HepG2 (cell line): ENCODE results near the gene ARHGAP21. TPM values are rescaled to one million over a fixed set of nuclear protein-coding genes. Genes with fewer than 3 reads are reported as not detected.
A peak's percentile ranks its signal among the peaks of the same experiment; 100 is the strongest.

Experiments used
- HNF4A ChIP-seq: sonication (generic); formaldehyde crosslinking; IDR thresholded peaks from 2 replicates; pipeline ENCODE4 v1.4.0; 2020; ENCODE audit warnings: missing genetic modification reagents
- KAT2B ChIP-seq: fragments of 150-350 bp; IDR thresholded peaks from 2 replicates; pipeline ENCODE4 v1.6.1; 2014; ENCODE audit warnings: low read depth, low read length, borderline replicate concordance
- NFRKB ChIP-seq: fragments of 450-650 bp; IDR thresholded peaks from 2 replicates; pipeline ENCODE4 v1.6.1; 2017
- RFX1 ChIP-seq: fragments of 450-650 bp; IDR thresholded peaks from 2 replicates; pipeline ENCODE4 v1.6.1; 2017
- RFX5 ChIP-seq: IDR thresholded peaks from 2 replicates; pipeline ENCODE4 v1.6.1; 2011; ENCODE audit warnings: low read depth, low read length, improper control_type of control experiment
- SP4 ChIP-seq: sonication (generic); formaldehyde crosslinking; IDR thresholded peaks from 2 replicates; pipeline ENCODE4 v1.8.1; 2023; ENCODE audit warnings: mild to moderate bottlenecking, missing genetic modification reagents
- STAG1 ChIP-seq: sonication (generic); formaldehyde crosslinking; IDR thresholded peaks from 2 replicates; pipeline ENCODE4 v1.4.0; 2020; ENCODE audit warnings: missing genetic modification reagents
- THYN1 ChIP-seq: sonication (generic); formaldehyde crosslinking; IDR thresholded peaks from 2 replicates; pipeline ENCODE4 v1.8.1; 2023; ENCODE audit warnings: low read depth, mild to moderate bottlenecking, moderate library complexity, missing genetic modification reagents, borderline replicate concordance
- ZFP36 ChIP-seq: fragments of 150-350 bp; IDR thresholded peaks from 2 replicates; pipeline ENCODE4 v1.6.1; 2018; ENCODE audit warnings: borderline replicate concordance, low read length, low read depth; ENCODE audit not compliant: partially characterized antibody
- ZFYVE20 ChIP-seq: sonication (generic); formaldehyde crosslinking; IDR thresholded peaks from 2 replicates; pipeline ENCODE4 v1.8.0; 2023; ENCODE audit warnings: low read depth, mild to moderate bottlenecking, moderate library complexity, missing genetic modification reagents, borderline replicate concordance
- ZNF260 ChIP-seq: sonication (generic); formaldehyde crosslinking; IDR thresholded peaks from 2 replicates; pipeline ENCODE4 v1.4.0; 2020; ENCODE audit warnings: missing genetic modification reagents, low read depth, mild to moderate bottlenecking, borderline replicate concordance
- ZNF496 ChIP-seq: sonication (generic); formaldehyde crosslinking; IDR thresholded peaks from 2 replicates; pipeline ENCODE4 v1.8.1; 2023; ENCODE audit warnings: mild to moderate bottlenecking, moderate library complexity, missing genetic modification reagents; ENCODE audit not compliant: insufficient replicate concordance
- ZNF512B ChIP-seq: sonication (generic); formaldehyde crosslinking; IDR thresholded peaks from 2 replicates; pipeline ENCODE4 v1.5.1; 2020; ENCODE audit warnings: missing genetic modification reagents, mild to moderate bottlenecking, borderline replicate concordance
- ZNF552 ChIP-seq: sonication (generic); formaldehyde crosslinking; IDR thresholded peaks from 2 replicates; pipeline ENCODE4 v1.9.0; 2022; ENCODE audit warnings: missing genetic modification reagents, mild to moderate bottlenecking, borderline replicate concordance
- ZNF644 ChIP-seq: IDR thresholded peaks from 2 replicates; pipeline ENCODE4 v1.6.1; 2016; ENCODE audit warnings: low read depth
- polyA plus RNA-seq, 8 experiments: library from polyadenylated mRNA; depleted of rRNA in 3 of 8; stranded (reverse) in 7 of 8; unstranded in 1 of 8; fragments of >200 nt; fragmentation: Illumina TruSeq in 4 of 8; extraction: Trizol in 4 of 8; gene quantifications; 2 replicates each; pipeline versions ENCODE4 v1.2.1 to v1.2.3, GENCODE V29; 2011 to 2016; ENCODE audit warnings: low read depth in 4 of 8, missing spikeins in 1 of 8, mixed read lengths in 1 of 8; ENCODE audit not compliant: insufficient read depth in 1 of 8
- total RNA-seq, 5 experiments: library from RNA; depleted of rRNA; stranded (reverse); fragments of >200 nt; fragmentation: Illumina TruSeq; extraction: Trizol; gene quantifications; 2 replicates each; pipeline ENCODE4 v1.2.3, GENCODE V29; 2016; ENCODE audit warnings: low read depth in 1 of 5
- TF ChIP-seq, protein P1 (sequence below): sonication (generic); formaldehyde crosslinking; IDR thresholded peaks from 2 replicates; pipeline ENCODE4 v1.4.0; 2020; ENCODE audit warnings: mild to moderate bottlenecking, missing genetic modification reagents
- TF ChIP-seq, protein P2 (sequence below): sonication (generic); formaldehyde crosslinking; IDR thresholded peaks from 2 replicates; pipeline ENCODE4 v1.8.0; 2022; ENCODE audit warnings: missing genetic modification reagents, mild to moderate bottlenecking, inconsistent platforms, borderline replicate concordance
- TF ChIP-seq, protein P3 (sequence below): sonication (generic); IDR thresholded peaks from 2 replicates; pipeline ENCODE4 v1.6.1; 2016; ENCODE audit warnings: low read depth, borderline replicate concordance

Gene ARHGAP21
- total and polyA plus RNA-seq, 2 of the 13 experiments (the other 11 are each of a cell fraction or from before 2014, with no cell fraction given), result 23.9 to 26.6 TPM

DNA sequence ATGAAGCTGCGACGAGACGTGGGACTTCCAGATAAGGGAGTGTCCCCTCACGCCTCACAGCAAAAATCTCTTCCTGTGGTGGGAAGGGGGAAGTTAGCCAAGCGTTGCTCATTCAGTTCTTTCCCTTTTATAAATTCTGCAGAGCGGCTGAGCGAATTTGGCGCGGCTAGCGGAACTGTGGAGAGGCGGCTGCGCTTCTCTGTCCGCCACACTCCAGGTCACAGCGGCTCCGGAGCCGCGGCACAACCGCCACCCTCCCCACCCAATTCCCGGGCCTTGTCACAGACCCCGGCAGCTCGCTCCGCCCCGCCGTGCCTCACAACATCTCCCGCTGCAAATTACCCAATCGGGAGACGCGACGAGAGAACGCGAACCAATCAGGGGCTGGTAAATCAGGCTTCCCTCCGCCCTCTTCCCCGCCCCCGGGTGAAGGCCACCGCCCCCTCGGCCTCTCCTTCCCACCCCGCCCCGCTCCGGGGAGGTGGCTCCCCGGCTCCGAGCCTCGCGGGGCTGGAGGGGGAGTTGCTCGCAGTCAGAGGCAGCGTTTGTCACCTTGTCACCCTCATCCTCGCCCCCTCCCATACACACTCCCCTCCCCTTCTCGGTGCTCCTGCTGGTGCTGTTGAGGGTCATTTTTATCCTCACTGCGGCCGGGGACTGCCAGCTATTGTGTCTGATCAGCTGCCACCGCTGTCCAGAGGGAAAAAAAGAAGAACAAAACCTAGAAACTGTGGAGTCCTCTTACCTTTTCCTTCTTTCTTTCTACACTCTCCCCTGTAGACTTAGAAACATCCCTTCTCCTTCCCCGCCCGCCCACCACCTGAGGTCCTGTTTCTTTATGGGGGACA, 918 bp upstream of the ARHGAP21 start (continued):
- TF ChIP-seq, protein P1, sequence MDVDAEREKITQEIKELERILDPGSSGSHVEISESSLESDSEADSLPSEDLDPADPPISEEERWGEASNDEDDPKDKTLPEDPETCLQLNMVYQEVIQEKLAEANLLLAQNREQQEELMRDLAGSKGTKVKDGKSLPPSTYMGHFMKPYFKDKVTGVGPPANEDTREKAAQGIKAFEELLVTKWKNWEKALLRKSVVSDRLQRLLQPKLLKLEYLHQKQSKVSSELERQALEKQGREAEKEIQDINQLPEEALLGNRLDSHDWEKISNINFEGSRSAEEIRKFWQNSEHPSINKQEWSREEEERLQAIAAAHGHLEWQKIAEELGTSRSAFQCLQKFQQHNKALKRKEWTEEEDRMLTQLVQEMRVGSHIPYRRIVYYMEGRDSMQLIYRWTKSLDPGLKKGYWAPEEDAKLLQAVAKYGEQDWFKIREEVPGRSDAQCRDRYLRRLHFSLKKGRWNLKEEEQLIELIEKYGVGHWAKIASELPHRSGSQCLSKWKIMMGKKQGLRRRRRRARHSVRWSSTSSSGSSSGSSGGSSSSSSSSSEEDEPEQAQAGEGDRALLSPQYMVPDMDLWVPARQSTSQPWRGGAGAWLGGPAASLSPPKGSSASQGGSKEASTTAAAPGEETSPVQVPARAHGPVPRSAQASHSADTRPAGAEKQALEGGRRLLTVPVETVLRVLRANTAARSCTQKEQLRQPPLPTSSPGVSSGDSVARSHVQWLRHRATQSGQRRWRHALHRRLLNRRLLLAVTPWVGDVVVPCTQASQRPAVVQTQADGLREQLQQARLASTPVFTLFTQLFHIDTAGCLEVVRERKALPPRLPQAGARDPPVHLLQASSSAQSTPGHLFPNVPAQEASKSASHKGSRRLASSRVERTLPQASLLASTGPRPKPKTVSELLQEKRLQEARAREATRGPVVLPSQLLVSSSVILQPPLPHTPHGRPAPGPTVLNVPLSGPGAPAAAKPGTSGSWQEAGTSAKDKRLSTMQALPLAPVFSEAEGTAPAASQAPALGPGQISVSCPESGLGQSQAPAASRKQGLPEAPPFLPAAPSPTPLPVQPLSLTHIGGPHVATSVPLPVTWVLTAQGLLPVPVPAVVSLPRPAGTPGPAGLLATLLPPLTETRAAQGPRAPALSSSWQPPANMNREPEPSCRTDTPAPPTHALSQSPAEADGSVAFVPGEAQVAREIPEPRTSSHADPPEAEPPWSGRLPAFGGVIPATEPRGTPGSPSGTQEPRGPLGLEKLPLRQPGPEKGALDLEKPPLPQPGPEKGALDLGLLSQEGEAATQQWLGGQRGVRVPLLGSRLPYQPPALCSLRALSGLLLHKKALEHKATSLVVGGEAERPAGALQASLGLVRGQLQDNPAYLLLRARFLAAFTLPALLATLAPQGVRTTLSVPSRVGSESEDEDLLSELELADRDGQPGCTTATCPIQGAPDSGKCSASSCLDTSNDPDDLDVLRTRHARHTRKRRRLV, result peak; percentile 76; the same call in 1 of the 2 replicates
- no peak for TF ChIP-seq ZNF644
- peak; percentile 7; the same call in 1 of the 2 replicates for TF ChIP-seq ZNF512B (CRISPR knock-in tag)
- TF ChIP-seq SP4 (CRISPR knock-in tag), result peak; percentile 98
- TF ChIP-seq NFRKB, result no peak
- peak; percentile 1; the same call in 1 of the 2 replicates for TF ChIP-seq HNF4A (CRISPR knock-in tag)
- TF ChIP-seq, protein P2, sequence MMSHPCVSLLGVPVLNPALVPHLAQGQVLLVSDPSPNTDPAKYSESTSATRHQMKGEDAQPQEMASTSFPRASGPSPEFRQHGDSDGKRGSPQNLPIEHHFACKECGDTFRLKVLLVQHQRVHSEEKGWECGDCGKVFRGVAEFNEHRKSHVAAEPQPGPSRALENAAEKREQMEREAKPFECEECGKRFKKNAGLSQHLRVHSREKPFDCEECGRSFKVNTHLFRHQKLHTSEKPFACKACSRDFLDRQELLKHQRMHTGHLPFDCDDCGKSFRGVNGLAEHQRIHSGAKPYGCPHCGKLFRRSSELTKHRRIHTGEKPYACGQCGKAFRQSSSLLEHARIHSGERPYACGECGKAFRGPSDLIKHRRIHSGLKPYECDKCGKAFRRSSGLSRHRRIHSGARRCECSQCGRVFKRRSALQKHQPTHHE (CRISPR knock-in tag), result no peak; the same call in 1 of the 2 replicates
- TF ChIP-seq RFX1, result no peak
- no peak for TF ChIP-seq KAT2B
- TF ChIP-seq ZFYVE20, result no peak
- TF ChIP-seq ZNF496 (CRISPR knock-in tag), result no peak
- TF ChIP-seq STAG1 (CRISPR knock-in tag), result no peak
- TF ChIP-seq ZNF260 (CRISPR knock-in tag), result no peak
- TF ChIP-seq, protein P3, sequence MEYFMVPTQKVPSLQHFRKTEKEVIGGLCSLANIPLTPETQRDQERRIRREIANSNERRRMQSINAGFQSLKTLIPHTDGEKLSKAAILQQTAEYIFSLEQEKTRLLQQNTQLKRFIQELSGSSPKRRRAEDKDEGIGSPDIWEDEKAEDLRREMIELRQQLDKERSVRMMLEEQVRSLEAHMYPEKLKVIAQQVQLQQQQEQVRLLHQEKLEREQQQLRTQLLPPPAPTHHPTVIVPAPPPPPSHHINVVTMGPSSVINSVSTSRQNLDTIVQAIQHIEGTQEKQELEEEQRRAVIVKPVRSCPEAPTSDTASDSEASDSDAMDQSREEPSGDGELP, result no peak
- no peak for TF ChIP-seq THYN1
- TF ChIP-seq ZNF552 (CRISPR knock-in tag), result no peak
- TF ChIP-seq ZFP36, result no peak
- peak; percentile 59; the same call in 1 of the 2 replicates for TF ChIP-seq RFX5
